MM.1S (cell line): Measurements from ENCODE around the gene IL2RA.

Experiments used
- CTCF ChIP-seq: fragments of 300-600 bp; sonication (generic); IDR thresholded peaks from 2 replicates; pipeline ENCODE4 v1.5.1; 2016; ENCODE audit warnings: antibody characterized with exemption, low read length, mixed read lengths
- EZH2 ChIP-seq: fragments of 300-600 bp; sonication (generic); optimal IDR thresholded peaks from 2 replicates; pipeline ENCODE3; 2017; ENCODE audit warnings: low read depth, mild to moderate bottlenecking, antibody characterized with exemption, low read length, mixed read lengths

GRCh38 chr10:6103591-6103990, 41.4 kb upstream of the IL2RA start:
- TF ChIP-seq CTCF (no peak), EZH2 (no peak)
